Measurements from ENCODE around the gene VCPKMT.

VCPKMT gene

GRCh38 chr14:50116181-50116956 lies at the start of gene VCPKMT:
TSS of gene VCPKMT (minus strand) at chr14:50116572. CDS start at chr14:50116552, 20 bp downstream.
- peak; percentile 96 for DNase-seq
- CTCF ChIA-PET, result interaction anchor here (0.7 to 1.5 kb wide), 5 partner anchors 63 to 264 kb away, joined by 3 to 6 read pairs (median 4); partner anchors contain the start of gene NEMF
- H3K27me3 Mint-ChIP-seq, result no peaks in the 10 kb centered on the region
- H3K27ac Mint-ChIP-seq, result peak within 1 kb of the TSS; percentile 97
- H3K4me1 Mint-ChIP-seq, result peaks cover 42% of the 10 kb centered on the region
- H3K9me3 Mint-ChIP-seq, result no peaks in the 10 kb centered on the region
- H3K4me3 Mint-ChIP-seq, result peak within 1 kb of the TSS; percentile 96
- peaks cover 32% of the 10 kb centered on the region for H3K36me3 Mint-ChIP-seq

- no peak for DNase-seq
- Mint-ChIP-seq H3K9me3 (no peaks in the 10 kb centered on the region), H3K27me3 (no peaks in the 10 kb centered on the region), H3K4me3 (no peak overlapping the region), H3K36me3 (peaks cover 17% of the 10 kb centered on the region), H3K27ac (no peak overlapping the region), H3K4me1 (no peaks in the 10 kb centered on the region)
- CTCF ChIA-PET, result interaction anchor here (0.6 kb wide), 1 partner anchor 11 kb away, joined by 3 read pairs; no protein-coding TSS in a partner anchor
Observed at GRCh38 chr14:50156111-50156510, 39.7 kb upstream of the VCPKMT start.

- H3K9me3 Mint-ChIP-seq, result no peaks in the 10 kb centered on the region
- DNase-seq, result no peak
- no peaks in the 10 kb centered on the region for H3K4me1 Mint-ChIP-seq
- H3K36me3 Mint-ChIP-seq, result peaks cover 30% of the 10 kb centered on the region
- CTCF ChIA-PET, result no interaction called here
- no peak overlapping the region for H3K27ac Mint-ChIP-seq
- H3K27me3 Mint-ChIP-seq, result no peaks in the 10 kb centered on the region
- H3K4me3 Mint-ChIP-seq, result no peak overlapping the region
Observed at GRCh38 chr14:50148799-50149198, 32.4 kb upstream of the VCPKMT start.

GRCh38 chr14:50139192-50139591 lies 22.8 kb upstream of the VCPKMT start:
- no peaks in the 10 kb centered on the region for H3K4me1 Mint-ChIP-seq
- H3K27me3 Mint-ChIP-seq, result no peaks in the 10 kb centered on the region
- H3K9me3 Mint-ChIP-seq, result no peaks in the 10 kb centered on the region
- H3K4me3 Mint-ChIP-seq, result no peak overlapping the region
- H3K27ac Mint-ChIP-seq, result no peak overlapping the region
- H3K36me3 Mint-ChIP-seq, result peaks cover 4% of the 10 kb centered on the region
- no peak for DNase-seq
- CTCF ChIA-PET, result no interaction called here

GRCh38 chr14:50127802-50128201 lies 11.4 kb upstream of the VCPKMT start:
- CTCF ChIA-PET, result no interaction called here
- Mint-ChIP-seq H3K36me3 (peaks cover 34% of the 10 kb centered on the region), H3K27me3 (no peaks in the 10 kb centered on the region), H3K4me3 (no peak overlapping the region), H3K9me3 (no peaks in the 10 kb centered on the region), H3K27ac (no peak overlapping the region), H3K4me1 (no peaks in the 10 kb centered on the region)
- DNase-seq, result no peak

- H3K4me3 Mint-ChIP-seq, result no peak overlapping the region
- no peak for DNase-seq
- no peaks in the 10 kb centered on the region for H3K4me1 Mint-ChIP-seq
- no peaks in the 10 kb centered on the region for H3K9me3 Mint-ChIP-seq
- peaks cover 24% of the 10 kb centered on the region for H3K36me3 Mint-ChIP-seq
- CTCF ChIA-PET, result interaction anchor here (1.0 kb wide), 1 partner anchor 271 kb away, joined by 4 read pairs; the partner anchor contains the start of gene NEMF
- no peaks in the 10 kb centered on the region for H3K27me3 Mint-ChIP-seq
- no peak overlapping the region for H3K27ac Mint-ChIP-seq
Observed at GRCh38 chr14:50123062-50123461, 6.7 kb upstream of the VCPKMT start.

- no peak overlapping the region for H3K4me3 Mint-ChIP-seq
- no peaks in the 10 kb centered on the region for H3K27me3 Mint-ChIP-seq
- CTCF ChIA-PET, result interaction anchor here (1.0 kb wide), 1 partner anchor 270 kb away, joined by 4 read pairs; the partner anchor contains the start of gene NEMF
- H3K4me1 Mint-ChIP-seq, result no peaks in the 10 kb centered on the region
- DNase-seq, result no peak
- H3K36me3 Mint-ChIP-seq, result peaks cover 24% of the 10 kb centered on the region
- H3K9me3 Mint-ChIP-seq, result no peaks in the 10 kb centered on the region
- no peak overlapping the region for H3K27ac Mint-ChIP-seq
Observed at GRCh38 chr14:50122291-50122690, 5.9 kb upstream of the VCPKMT start.

GRCh38 chr14:50121486-50121885 lies 5.1 kb upstream of the VCPKMT start:
- Mint-ChIP-seq H3K36me3 (peaks cover 25% of the 10 kb centered on the region), H3K4me3 (no peak overlapping the region), H3K4me1 (peaks cover 6% of the 10 kb centered on the region), H3K27me3 (no peaks in the 10 kb centered on the region), H3K9me3 (no peaks in the 10 kb centered on the region), H3K27ac (no peak overlapping the region)
- DNase-seq, result no peak
- CTCF ChIA-PET, result interaction anchor here (0.6 to 0.7 kb wide), 2 partner anchors 200 to 536 kb away, joined by 3 read pairs; no protein-coding TSS in a partner anchor

GRCh38 chr14:50117456-50117855 lies 1.1 kb upstream of the VCPKMT start:
- peaks cover 39% of the 10 kb centered on the region for H3K4me1 Mint-ChIP-seq

GRCh38 chr14:50116966-50117365 lies 594 bp upstream of the VCPKMT start:
- DNase-seq, result no peak
- peaks cover 40% of the 10 kb centered on the region for H3K4me1 Mint-ChIP-seq

More at GRCh38 chr14:50117456-50117855, 1.1 kb upstream of the VCPKMT start:
- Mint-ChIP-seq H3K27ac (peak overlapping the region; percentile 3), H3K4me3 (no peak overlapping the region), H3K27me3 (no peaks in the 10 kb centered on the region), H3K9me3 (no peaks in the 10 kb centered on the region), H3K36me3 (peaks cover 27% of the 10 kb centered on the region)
- CTCF ChIA-PET, result interaction anchor here (0.6 to 1.7 kb wide), 6 partner anchors 61 to 265 kb away, joined by 3 to 6 read pairs (median 4); partner anchors contain the start of gene NEMF
- no peak for DNase-seq

GRCh38 chr14:50113381-50114035 lies 2.9 kb downstream of the VCPKMT start:
- CTCF ChIA-PET, result interaction anchor here (0.7 to 1.3 kb wide), 5 partner anchors 9 to 261 kb away, joined by 3 to 5 read pairs (median 3); partner anchors contain the start of gene NEMF
- Mint-ChIP-seq H3K4me3 (no peak overlapping the region), H3K27me3 (no peaks in the 10 kb centered on the region), H3K27ac (no peak overlapping the region), H3K4me1 (peaks cover 45% of the 10 kb centered on the region), H3K9me3 (no peaks in the 10 kb centered on the region), H3K36me3 (peaks cover 46% of the 10 kb centered on the region)
- no peak for DNase-seq

More at GRCh38 chr14:50116966-50117365, 594 bp upstream of the VCPKMT start:
- Mint-ChIP-seq H3K27ac (peak overlapping the region; percentile 97), H3K4me3 (peak overlapping the region; percentile 96), H3K27me3 (no peaks in the 10 kb centered on the region), H3K36me3 (peaks cover 29% of the 10 kb centered on the region), H3K9me3 (no peaks in the 10 kb centered on the region)
- CTCF ChIA-PET, result interaction anchor here (0.7 to 1.7 kb wide), 6 partner anchors 62 to 265 kb away, joined by 3 to 6 read pairs (median 4); partner anchors contain the start of gene NEMF

GRCh38 chr14:50110323-50111037 lies 5.9 kb downstream of the VCPKMT start:
- DNase-seq, result no peak
- Mint-ChIP-seq H3K36me3 (peaks cover 42% of the 10 kb centered on the region), H3K27ac (no peak overlapping the region), H3K4me1 (peaks cover 32% of the 10 kb centered on the region), H3K27me3 (no peaks in the 10 kb centered on the region), H3K9me3 (no peaks in the 10 kb centered on the region), H3K4me3 (no peak overlapping the region)
- CTCF ChIA-PET, result no interaction called here

GRCh38 chr14:50109342-50109741 lies 7.0 kb downstream of the VCPKMT start:
- Mint-ChIP-seq H3K27me3 (no peaks in the 10 kb centered on the region), H3K27ac (no peak overlapping the region), H3K9me3 (no peaks in the 10 kb centered on the region), H3K36me3 (peaks cover 42% of the 10 kb centered on the region), H3K4me3 (no peak overlapping the region), H3K4me1 (peaks cover 28% of the 10 kb centered on the region)
- CTCF ChIA-PET, result no interaction called here
- DNase-seq, result no peak

- no peaks in the 10 kb centered on the region for H3K9me3 Mint-ChIP-seq
- CTCF ChIA-PET, result interaction anchor here (0.6 to 1.5 kb wide), 5 partner anchors 25 to 258 kb away, joined by 3 to 4 read pairs (median 3); no protein-coding TSS in a partner anchor
- no peaks in the 10 kb centered on the region for H3K27me3 Mint-ChIP-seq
- no peak overlapping the region for H3K27ac Mint-ChIP-seq
- H3K36me3 Mint-ChIP-seq, result peaks cover 38% of the 10 kb centered on the region
- DNase-seq, result no peak
- peaks cover 29% of the 10 kb centered on the region for H3K4me1 Mint-ChIP-seq
- H3K4me3 Mint-ChIP-seq, result no peak overlapping the region
Observed at GRCh38 chr14:50107850-50108249, 8.5 kb downstream of the VCPKMT start.
